Epithelial cell of proximal tubule (primary cell): ENCODE results near the gene FHOD3. TPM values are rescaled to one million over a fixed set of nuclear protein-coding genes. Genes with fewer than 3 reads are reported as not detected.

Experiments used
- DNase-seq: peaks from one replicate; pipeline ENCODE4 v3.0.0-alpha.2; 2011; ENCODE audit warnings: low read depth
- H3K4me3 ChIP-seq: 2 replicates; pipeline ENCODE4 v1.5.1; 2011; ENCODE audit warnings: low read depth, mild to moderate bottlenecking, low read length
- total RNA-seq: library from RNA; depleted of rRNA; stranded (reverse); fragments of >200 nt; gene quantifications from 2 replicates; pipeline ENCODE4 v1.2.3, GENCODE V29; 2015
- TF ChIP-seq, protein P1 (sequence below): conservative IDR thresholded peaks from 2 replicates; pipeline ENCODE4 v1.5.1; 2012; ENCODE audit warnings: low read depth, mild to moderate bottlenecking, low read length

FHOD3 gene
- total RNA-seq, 1 donor from 2014 or later: 27.3 TPM

DNA sequence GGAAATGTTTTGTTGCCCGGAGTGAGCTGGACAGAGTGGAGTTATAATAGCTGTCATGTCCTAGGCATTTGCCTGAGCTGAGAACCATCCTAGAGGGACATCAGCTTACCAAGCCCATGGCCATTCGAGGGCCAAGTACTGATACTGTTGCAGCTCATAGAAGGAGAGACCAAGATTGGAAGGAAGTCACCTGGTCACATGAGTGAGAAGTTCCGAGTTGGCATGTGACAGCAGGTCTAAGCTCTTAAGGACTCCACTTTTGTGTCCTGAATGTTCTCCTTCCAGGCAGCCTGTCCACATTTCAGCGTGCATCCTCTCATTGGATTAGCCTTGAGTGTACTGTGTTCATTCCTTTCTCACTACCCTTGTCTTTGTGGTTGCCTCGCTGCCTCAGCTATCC, 4.4 kb downstream of the FHOD3 start:
- TF ChIP-seq, protein P1, sequence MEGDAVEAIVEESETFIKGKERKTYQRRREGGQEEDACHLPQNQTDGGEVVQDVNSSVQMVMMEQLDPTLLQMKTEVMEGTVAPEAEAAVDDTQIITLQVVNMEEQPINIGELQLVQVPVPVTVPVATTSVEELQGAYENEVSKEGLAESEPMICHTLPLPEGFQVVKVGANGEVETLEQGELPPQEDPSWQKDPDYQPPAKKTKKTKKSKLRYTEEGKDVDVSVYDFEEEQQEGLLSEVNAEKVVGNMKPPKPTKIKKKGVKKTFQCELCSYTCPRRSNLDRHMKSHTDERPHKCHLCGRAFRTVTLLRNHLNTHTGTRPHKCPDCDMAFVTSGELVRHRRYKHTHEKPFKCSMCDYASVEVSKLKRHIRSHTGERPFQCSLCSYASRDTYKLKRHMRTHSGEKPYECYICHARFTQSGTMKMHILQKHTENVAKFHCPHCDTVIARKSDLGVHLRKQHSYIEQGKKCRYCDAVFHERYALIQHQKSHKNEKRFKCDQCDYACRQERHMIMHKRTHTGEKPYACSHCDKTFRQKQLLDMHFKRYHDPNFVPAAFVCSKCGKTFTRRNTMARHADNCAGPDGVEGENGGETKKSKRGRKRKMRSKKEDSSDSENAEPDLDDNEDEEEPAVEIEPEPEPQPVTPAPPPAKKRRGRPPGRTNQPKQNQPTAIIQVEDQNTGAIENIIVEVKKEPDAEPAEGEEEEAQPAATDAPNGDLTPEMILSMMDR: no peak
- H3K4me3 ChIP-seq: no peak overlapping the region
- DNase-seq: no peak

DNA sequence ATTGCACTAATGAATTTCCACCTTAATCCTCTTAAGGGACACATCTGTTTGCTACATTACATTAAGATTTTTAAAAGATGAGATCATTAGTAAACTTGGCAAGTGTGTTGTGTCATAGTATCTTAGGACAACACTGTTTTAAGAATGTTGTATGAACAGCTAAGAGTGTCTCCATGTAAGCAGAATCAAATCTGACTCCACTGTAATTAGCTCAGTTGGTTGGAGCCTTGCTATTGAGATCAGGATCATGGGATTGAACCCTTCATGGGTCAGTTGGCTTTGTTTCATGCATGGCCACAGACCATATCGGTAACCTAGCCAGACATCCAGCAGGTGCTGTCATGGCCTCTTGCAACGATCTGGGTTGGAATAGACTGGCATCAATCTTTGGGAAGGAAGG, 5.2 kb downstream of the FHOD3 start:
- DNase-seq: peak; percentile 92
- TF ChIP-seq, protein P1: peak; percentile 24
- H3K4me3 ChIP-seq: no peak overlapping the region

DNA sequence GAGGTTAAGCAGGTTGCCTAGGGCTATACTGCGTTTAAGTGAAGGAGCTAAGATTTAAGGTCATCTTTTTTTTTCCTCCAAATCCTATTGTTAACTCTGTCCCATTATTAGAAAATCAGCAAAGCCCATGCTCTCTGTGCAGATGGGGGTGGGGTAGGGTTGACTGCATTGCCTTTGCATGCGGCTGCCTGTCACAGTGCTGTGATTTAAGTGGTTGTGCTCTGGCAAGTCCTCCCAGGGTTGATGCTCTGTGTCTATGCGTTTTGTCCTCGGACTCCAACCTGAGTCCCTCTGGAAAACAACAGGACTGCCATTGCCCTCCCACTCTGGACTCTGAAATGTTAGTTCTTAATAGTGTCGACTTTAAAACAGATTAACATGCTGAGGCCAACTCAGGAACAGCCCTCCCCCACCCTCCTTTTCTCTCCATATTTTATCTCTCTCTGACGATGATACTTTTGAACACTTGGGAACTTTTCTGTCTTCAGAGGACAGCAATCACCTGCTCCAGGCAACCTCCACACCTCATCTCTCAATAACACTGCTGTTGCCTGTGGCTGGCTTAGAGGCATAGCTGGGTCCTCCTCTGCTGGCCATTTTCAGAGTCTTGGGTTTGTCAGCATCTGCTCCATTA, 5.8 kb downstream of the FHOD3 start:
- H3K4me3 ChIP-seq: no peak overlapping the region
- TF ChIP-seq, protein P1: no peak
- DNase-seq: no peak

DNA sequence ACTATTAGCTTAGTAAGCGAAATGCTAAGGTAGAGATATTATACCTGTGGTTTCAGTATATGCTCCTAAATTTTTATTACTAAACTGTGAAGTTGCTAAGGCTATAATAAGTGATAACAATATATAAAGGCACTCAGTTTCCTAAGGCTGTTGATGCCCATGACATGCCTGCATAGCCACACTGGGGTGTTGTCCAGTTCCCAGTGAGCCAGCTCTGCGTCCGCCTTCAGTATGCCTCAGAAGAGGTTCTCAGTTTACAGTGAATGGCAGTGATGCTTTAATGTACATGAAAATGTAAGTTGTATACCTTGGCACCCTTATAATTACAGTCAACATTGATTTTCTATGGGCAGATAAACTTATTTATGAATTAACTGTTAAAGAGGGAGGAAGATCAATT, 7.2 kb downstream of the FHOD3 start:
- H3K4me3 ChIP-seq: no peak overlapping the region
- TF ChIP-seq, protein P1: no peak
- no peak for DNase-seq

DNA sequence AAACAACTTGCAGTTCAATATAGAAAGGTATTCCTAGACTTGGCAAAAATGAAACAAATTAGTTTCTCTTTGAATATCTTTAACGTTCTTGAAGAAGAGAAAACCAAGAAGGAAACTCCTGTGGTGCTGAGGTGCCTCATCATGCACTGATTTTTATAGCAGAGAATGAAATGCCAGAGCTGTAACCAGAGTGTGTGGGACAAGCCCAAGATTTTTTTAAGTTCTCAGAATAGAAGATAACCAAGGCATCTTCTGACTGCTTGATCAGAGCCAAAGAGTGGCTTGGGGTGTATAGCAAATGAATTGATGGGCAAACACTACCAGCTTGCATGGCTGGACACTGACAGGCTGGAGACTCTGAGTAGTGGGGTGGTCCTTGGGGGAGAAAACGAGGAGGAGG, 7.9 kb downstream of the FHOD3 start:
- no peak overlapping the region for H3K4me3 ChIP-seq
- TF ChIP-seq, protein P1: no peak
- no peak for DNase-seq

DNA sequence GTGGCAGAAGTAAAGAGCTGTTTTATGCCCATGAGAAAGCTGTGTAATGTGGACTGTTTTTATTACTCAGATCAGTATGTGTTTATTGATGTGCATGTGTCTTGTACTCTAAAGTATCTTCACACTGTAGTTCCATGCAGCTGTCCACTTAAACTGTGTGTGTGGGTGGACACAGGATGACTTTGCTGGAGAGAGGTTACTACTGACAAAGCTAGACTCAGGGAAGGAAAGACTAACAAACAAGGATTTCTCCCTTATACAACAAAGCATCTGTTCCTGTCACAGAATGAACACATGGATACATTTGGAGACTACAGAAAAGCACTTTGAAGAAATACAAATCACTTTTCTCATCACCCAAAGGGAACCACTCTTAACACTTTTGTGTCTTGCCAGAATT, 10.0 kb downstream of the FHOD3 start:
- DNase-seq: no peak
- H3K4me3 ChIP-seq: no peak overlapping the region
- TF ChIP-seq, protein P1: no peak
